WTC11 (cell line): ENCODE measurements around the gene KCNQ4. TPM values are rescaled to one million over a fixed set of nuclear protein-coding genes. Genes with fewer than 3 reads are reported as not detected.

Source experiments
- ATAC-seq: fragments of 200-7000 bp; cut with Tn5 transposase; 2 replicates; pipeline ENCODE4 v1.10.0; 2021; ENCODE audit warnings: mild to moderate bottlenecking, moderate library complexity
- CTCF ChIA-PET: fragments of 300-600 bp; sonication (Branson Sonifier 250); formaldehyde crosslinking; loops from one replicate; lab custom pipeline; 2021; ENCODE audit warnings: antibody characterized with exemption; lab: Charles Lee
- POLR2A ChIA-PET: fragments of 350-600 bp; sonication (Branson Sonifier 250); formaldehyde crosslinking; loops from one replicate; lab custom pipeline; 2021; ENCODE audit warnings: antibody characterized with exemption; lab: Charles Lee
- DNase-seq: peaks from one replicate; pipeline ENCODE4 v3.0.0; 2021; ENCODE audit warnings: low spot score
- H3K27ac Mint-ChIP-seq: 2 replicates; pipeline ENCODE4 v1.8.0; 2021; ENCODE audit warnings: mixed read lengths
- H3K27me3 Mint-ChIP-seq: 2 replicates; pipeline ENCODE4 v1.8.0; 2021; ENCODE audit warnings: low read depth, mild to moderate bottlenecking, moderate library complexity, mixed read lengths
- H3K36me3 Mint-ChIP-seq: 2 replicates; pipeline ENCODE4 v1.8.0; 2021; ENCODE audit warnings: mixed read lengths
- H3K4me1 Mint-ChIP-seq: 2 replicates; pipeline ENCODE4 v1.8.0; 2022; ENCODE audit warnings: mixed read lengths
- H3K4me3 Mint-ChIP-seq: 2 replicates; pipeline ENCODE4 v1.8.0; 2021; ENCODE audit warnings: mild to moderate bottlenecking, moderate library complexity, mixed read lengths
- H3K9me3 Mint-ChIP-seq: 2 replicates; pipeline ENCODE4 v1.8.0; 2021; ENCODE audit warnings: mixed read lengths
- ATF1 ChIP-seq: sonication (generic); formaldehyde crosslinking; IDR thresholded peaks from 2 replicates; pipeline ENCODE4 v1.8.1; 2023; ENCODE audit warnings: mild to moderate bottlenecking, moderate library complexity, missing genetic modification reagents
- CBFB ChIP-seq: sonication (generic); formaldehyde crosslinking; IDR thresholded peaks from 2 replicates; pipeline ENCODE4 v1.8.1; 2022; ENCODE audit warnings: mild to moderate bottlenecking, low read depth, missing genetic modification reagents
- EMX1 ChIP-seq: fragments of 250-450 bp; sonication (Bioruptor Pico); IDR thresholded peaks from 2 replicates; pipeline ENCODE4 v1.8.0; 2021; ENCODE audit warnings: mild to moderate bottlenecking
- GABPB1 ChIP-seq: sonication (generic); formaldehyde crosslinking; IDR thresholded peaks from 2 replicates; pipeline ENCODE4 v1.8.1; 2023; ENCODE audit warnings: mild to moderate bottlenecking, missing genetic modification reagents
- HMGA2 ChIP-seq: fragments of 250-450 bp; sonication (Bioruptor Pico); IDR thresholded peaks from 2 replicates; pipeline ENCODE4 v1.4.0; 2021; ENCODE audit warnings: mild to moderate bottlenecking, moderate library complexity
- KAT7 ChIP-seq: sonication (generic); formaldehyde crosslinking; IDR thresholded peaks from 2 replicates; pipeline ENCODE4 v1.8.1; 2023; ENCODE audit warnings: missing genetic modification reagents, mild to moderate bottlenecking, borderline replicate concordance
- MYBL2 ChIP-seq: sonication (generic); formaldehyde crosslinking; IDR thresholded peaks from 2 replicates; pipeline ENCODE4 v1.8.1; 2023; ENCODE audit warnings: mild to moderate bottlenecking, moderate library complexity, missing genetic modification reagents
- OVOL2 ChIP-seq: fragments of 250-450 bp; sonication (Bioruptor Pico); IDR thresholded peaks from 2 replicates; pipeline ENCODE4 v1.9.0; 2021; ENCODE audit warnings: mild to moderate bottlenecking, borderline replicate concordance
- RORB ChIP-seq: fragments of 250-450 bp; sonication (Bioruptor Pico); IDR thresholded peaks from 2 replicates; pipeline ENCODE4 v1.9.0; 2021; ENCODE audit warnings: mild to moderate bottlenecking
- TCF7 ChIP-seq: sonication (generic); formaldehyde crosslinking; IDR thresholded peaks from 2 replicates; pipeline ENCODE4 v1.8.0; 2022; ENCODE audit warnings: mild to moderate bottlenecking, low read depth, missing genetic modification reagents, moderate library complexity
- TP53 ChIP-seq: sonication (generic); formaldehyde crosslinking; IDR thresholded peaks from 2 replicates; pipeline ENCODE4 v1.8.1; 2023; ENCODE audit warnings: mild to moderate bottlenecking, missing genetic modification reagents
- ZNF121 ChIP-seq: sonication (generic); formaldehyde crosslinking; IDR thresholded peaks from 2 replicates; pipeline ENCODE4 v1.8.0; 2023; ENCODE audit warnings: missing genetic modification reagents
- ZNF138 ChIP-seq: sonication (generic); formaldehyde crosslinking; conservative IDR thresholded peaks from 2 replicates; pipeline ENCODE4 v1.8.1; 2022; ENCODE audit warnings: mild to moderate bottlenecking, moderate library complexity, missing genetic modification reagents
- ZNF396 ChIP-seq: fragments of 250-450 bp; sonication (Bioruptor Pico); IDR thresholded peaks from 2 replicates; pipeline ENCODE4 v1.8.0; 2021; ENCODE audit warnings: mild to moderate bottlenecking, moderate library complexity, borderline replicate concordance
- ZNF423 ChIP-seq: fragments of 250-450 bp; sonication (Bioruptor Pico); IDR thresholded peaks from 2 replicates; pipeline ENCODE4 v2.1.2; 2022; ENCODE audit warnings: mild to moderate bottlenecking, moderate library complexity
- total RNA-seq: library from RNA; stranded (reverse); gene quantifications from 3 replicates; pipeline ENCODE4 v1.2.3, GENCODE V29; 2021
- TF ChIP-seq, protein P1 (sequence below): sonication (generic); formaldehyde crosslinking; IDR thresholded peaks from 2 replicates; pipeline ENCODE4 v1.8.0; 2023; ENCODE audit warnings: mild to moderate bottlenecking, missing genetic modification reagents
- TF ChIP-seq, protein P2 (sequence below): sonication (generic); formaldehyde crosslinking; IDR thresholded peaks from 2 replicates; pipeline ENCODE4 v1.8.1; 2023; ENCODE audit warnings: mild to moderate bottlenecking, missing genetic modification reagents
- TF ChIP-seq, protein P3 (sequence below): fragments of 250-450 bp; sonication (Bioruptor Pico); IDR thresholded peaks from 2 replicates; pipeline ENCODE4 v2.1.2; 2022; ENCODE audit warnings: mild to moderate bottlenecking, moderate library complexity
- TF ChIP-seq, protein P4 (sequence below): sonication (generic); formaldehyde crosslinking; IDR thresholded peaks from 2 replicates; pipeline ENCODE4 v1.8.0; 2022; ENCODE audit warnings: mild to moderate bottlenecking, missing genetic modification reagents
- TF ChIP-seq, protein P5 (sequence below): sonication (generic); formaldehyde crosslinking; IDR thresholded peaks from 2 replicates; pipeline ENCODE4 v1.8.0; 2022; ENCODE audit warnings: mild to moderate bottlenecking, missing genetic modification reagents
- TF ChIP-seq, protein P6 (sequence below): fragments of 250-450 bp; sonication (Bioruptor Pico); IDR thresholded peaks from 2 replicates; pipeline ENCODE4 v1.9.0; 2021; ENCODE audit warnings: mild to moderate bottlenecking
- TF ChIP-seq, protein P7 (sequence below): sonication (generic); formaldehyde crosslinking; IDR thresholded peaks from 2 replicates; pipeline ENCODE4 v1.8.1; 2022; ENCODE audit warnings: mild to moderate bottlenecking, missing genetic modification reagents, moderate library complexity, borderline replicate concordance

KCNQ4 gene
- total RNA-seq, 1 experiment from 2014 or later, result 4.0 TPM

DNA sequence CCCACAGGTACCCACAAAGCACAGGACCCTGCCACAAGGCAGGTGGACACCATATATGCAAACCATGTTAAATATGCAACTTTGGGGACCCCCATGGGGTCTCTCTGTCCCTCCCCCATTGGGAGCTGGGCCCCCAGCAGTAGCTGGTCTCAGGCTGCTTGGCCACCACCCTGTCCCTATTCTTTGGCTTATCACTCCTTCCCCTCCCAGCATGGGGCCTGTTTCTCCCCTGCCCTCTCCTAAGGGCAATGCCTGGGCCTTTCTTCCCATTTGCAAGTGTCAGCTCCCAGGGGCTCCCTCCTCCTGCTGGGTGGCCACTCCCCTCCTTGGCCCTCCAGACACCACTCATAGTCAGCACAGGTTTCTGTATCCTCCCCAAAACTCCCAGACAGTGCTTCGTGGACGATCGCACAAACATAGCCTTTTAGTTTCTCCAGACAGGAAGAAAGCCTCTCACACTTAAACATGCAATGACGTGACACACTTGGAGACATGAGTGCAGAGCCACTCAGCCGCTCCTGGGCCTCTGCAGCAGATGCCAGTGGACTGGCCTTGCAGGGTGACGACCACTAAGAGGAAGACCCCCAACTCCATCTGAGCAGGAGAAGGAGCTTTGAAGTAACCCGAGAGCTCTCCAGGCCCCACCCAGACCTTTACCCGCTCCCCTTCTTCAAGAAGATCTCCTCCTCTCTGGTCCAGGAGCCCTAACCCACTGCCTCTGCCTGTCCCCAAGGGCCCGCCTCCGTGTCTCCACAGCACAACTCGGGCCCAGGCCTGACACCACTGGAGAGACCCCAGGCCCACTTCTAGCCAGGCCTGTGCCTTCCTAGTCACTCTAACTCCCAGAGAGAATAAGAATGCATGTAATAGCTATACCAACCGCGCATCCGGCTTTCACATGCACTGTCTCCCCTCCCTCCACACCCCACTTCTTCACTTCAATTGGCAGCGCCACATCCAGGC, 55.7 kb downstream of the KCNQ4 start (continued):
- TF ChIP-seq, protein P1, sequence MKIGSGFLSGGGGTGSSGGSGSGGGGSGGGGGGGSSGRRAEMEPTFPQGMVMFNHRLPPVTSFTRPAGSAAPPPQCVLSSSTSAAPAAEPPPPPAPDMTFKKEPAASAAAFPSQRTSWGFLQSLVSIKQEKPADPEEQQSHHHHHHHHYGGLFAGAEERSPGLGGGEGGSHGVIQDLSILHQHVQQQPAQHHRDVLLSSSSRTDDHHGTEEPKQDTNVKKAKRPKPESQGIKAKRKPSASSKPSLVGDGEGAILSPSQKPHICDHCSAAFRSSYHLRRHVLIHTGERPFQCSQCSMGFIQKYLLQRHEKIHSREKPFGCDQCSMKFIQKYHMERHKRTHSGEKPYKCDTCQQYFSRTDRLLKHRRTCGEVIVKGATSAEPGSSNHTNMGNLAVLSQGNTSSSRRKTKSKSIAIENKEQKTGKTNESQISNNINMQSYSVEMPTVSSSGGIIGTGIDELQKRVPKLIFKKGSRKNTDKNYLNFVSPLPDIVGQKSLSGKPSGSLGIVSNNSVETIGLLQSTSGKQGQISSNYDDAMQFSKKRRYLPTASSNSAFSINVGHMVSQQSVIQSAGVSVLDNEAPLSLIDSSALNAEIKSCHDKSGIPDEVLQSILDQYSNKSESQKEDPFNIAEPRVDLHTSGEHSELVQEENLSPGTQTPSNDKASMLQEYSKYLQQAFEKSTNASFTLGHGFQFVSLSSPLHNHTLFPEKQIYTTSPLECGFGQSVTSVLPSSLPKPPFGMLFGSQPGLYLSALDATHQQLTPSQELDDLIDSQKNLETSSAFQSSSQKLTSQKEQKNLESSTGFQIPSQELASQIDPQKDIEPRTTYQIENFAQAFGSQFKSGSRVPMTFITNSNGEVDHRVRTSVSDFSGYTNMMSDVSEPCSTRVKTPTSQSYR (CRISPR knock-in tag), result no peak
- TF ChIP-seq MYBL2 (CRISPR knock-in tag), result no peak
- no peak for TF ChIP-seq TCF7 (CRISPR knock-in tag)
- no peak for TF ChIP-seq ZNF121

DNA sequence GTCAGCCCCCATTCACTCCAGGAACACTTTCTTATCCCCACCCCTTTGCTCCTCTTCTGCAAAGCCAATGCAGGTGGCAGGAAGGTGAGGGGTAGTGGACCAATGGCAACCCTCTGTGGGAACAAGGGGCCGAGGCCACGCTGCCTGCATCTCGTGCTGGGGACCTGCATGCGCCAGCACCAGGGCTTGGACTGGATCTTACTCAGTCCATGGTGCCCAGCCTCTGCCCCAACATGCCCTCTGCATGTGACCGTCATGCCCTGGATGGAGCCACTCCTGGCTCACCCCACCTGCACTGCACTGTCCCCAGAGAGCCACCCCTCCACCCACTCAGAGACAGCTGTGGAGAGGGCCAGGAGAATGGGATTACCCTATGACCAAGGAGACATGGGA, 56.4 kb downstream of the KCNQ4 start:
- Mint-ChIP-seq H3K9me3 (peaks cover 11% of the 10 kb centered on the region), H3K4me1 (peaks cover 4% of the 10 kb centered on the region; the same call in 1 of the 2 replicates), H3K27ac (no peak overlapping the region), H3K36me3 (peaks cover 3% of the 10 kb centered on the region; the same call in 1 of the 2 replicates), H3K4me3 (no peak overlapping the region), H3K27me3 (no peaks in the 10 kb centered on the region)
- POLR2A ChIA-PET, result no interaction called here
- no peak for TF ChIP-seq KAT7 (CRISPR knock-in tag)
- TF ChIP-seq, protein P2, sequence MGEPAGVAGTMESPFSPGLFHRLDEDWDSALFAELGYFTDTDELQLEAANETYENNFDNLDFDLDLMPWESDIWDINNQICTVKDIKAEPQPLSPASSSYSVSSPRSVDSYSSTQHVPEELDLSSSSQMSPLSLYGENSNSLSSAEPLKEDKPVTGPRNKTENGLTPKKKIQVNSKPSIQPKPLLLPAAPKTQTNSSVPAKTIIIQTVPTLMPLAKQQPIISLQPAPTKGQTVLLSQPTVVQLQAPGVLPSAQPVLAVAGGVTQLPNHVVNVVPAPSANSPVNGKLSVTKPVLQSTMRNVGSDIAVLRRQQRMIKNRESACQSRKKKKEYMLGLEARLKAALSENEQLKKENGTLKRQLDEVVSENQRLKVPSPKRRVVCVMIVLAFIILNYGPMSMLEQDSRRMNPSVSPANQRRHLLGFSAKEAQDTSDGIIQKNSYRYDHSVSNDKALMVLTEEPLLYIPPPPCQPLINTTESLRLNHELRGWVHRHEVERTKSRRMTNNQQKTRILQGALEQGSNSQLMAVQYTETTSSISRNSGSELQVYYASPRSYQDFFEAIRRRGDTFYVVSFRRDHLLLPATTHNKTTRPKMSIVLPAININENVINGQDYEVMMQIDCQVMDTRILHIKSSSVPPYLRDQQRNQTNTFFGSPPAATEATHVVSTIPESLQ (CRISPR knock-in tag), result no peak
- TF ChIP-seq OVOL2 (CRISPR knock-in tag), result no peak
- no peak for TF ChIP-seq GABPB1 (CRISPR knock-in tag)
- no peak for TF ChIP-seq ZNF396
- no peak for TF ChIP-seq ZNF423 (CRISPR knock-in tag)
- TF ChIP-seq, protein P3, sequence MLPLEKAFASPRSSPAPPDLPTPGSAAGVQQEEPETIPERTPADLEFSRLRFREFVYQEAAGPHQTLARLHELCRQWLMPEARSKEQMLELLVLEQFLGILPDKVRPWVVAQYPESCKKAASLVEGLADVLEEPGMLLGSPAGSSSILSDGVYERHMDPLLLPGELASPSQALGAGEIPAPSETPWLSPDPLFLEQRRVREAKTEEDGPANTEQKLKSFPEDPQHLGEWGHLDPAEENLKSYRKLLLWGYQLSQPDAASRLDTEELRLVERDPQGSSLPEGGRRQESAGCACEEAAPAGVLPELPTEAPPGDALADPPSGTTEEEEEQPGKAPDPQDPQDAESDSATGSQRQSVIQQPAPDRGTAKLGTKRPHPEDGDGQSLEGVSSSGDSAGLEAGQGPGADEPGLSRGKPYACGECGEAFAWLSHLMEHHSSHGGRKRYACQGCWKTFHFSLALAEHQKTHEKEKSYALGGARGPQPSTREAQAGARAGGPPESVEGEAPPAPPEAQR, result no peak
- TF ChIP-seq RORB (CRISPR knock-in tag), result no peak
- TF ChIP-seq TCF7 (CRISPR knock-in tag), result no peak
- TF ChIP-seq, protein P4, sequence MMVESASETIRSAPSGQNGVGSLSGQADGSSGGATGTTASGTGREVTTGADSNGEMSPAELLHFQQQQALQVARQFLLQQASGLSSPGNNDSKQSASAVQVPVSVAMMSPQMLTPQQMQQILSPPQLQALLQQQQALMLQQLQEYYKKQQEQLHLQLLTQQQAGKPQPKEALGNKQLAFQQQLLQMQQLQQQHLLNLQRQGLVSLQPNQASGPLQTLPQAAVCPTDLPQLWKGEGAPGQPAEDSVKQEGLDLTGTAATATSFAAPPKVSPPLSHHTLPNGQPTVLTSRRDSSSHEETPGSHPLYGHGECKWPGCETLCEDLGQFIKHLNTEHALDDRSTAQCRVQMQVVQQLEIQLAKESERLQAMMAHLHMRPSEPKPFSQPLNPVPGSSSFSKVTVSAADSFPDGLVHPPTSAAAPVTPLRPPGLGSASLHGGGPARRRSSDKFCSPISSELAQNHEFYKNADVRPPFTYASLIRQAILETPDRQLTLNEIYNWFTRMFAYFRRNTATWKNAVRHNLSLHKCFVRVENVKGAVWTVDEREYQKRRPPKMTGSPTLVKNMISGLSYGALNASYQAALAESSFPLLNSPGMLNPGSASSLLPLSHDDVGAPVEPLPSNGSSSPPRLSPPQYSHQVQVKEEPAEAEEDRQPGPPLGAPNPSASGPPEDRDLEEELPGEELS (CRISPR knock-in tag), result no peak
- TF ChIP-seq, protein P5, sequence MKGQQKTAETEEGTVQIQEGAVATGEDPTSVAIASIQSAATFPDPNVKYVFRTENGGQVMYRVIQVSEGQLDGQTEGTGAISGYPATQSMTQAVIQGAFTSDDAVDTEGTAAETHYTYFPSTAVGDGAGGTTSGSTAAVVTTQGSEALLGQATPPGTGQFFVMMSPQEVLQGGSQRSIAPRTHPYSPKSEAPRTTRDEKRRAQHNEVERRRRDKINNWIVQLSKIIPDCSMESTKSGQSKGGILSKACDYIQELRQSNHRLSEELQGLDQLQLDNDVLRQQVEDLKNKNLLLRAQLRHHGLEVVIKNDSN (CRISPR knock-in tag), result no peak
- TF ChIP-seq TP53 (CRISPR knock-in tag), result no peak
- TF ChIP-seq HMGA2 (CRISPR knock-in tag), result no peak
- TF ChIP-seq, protein P6, sequence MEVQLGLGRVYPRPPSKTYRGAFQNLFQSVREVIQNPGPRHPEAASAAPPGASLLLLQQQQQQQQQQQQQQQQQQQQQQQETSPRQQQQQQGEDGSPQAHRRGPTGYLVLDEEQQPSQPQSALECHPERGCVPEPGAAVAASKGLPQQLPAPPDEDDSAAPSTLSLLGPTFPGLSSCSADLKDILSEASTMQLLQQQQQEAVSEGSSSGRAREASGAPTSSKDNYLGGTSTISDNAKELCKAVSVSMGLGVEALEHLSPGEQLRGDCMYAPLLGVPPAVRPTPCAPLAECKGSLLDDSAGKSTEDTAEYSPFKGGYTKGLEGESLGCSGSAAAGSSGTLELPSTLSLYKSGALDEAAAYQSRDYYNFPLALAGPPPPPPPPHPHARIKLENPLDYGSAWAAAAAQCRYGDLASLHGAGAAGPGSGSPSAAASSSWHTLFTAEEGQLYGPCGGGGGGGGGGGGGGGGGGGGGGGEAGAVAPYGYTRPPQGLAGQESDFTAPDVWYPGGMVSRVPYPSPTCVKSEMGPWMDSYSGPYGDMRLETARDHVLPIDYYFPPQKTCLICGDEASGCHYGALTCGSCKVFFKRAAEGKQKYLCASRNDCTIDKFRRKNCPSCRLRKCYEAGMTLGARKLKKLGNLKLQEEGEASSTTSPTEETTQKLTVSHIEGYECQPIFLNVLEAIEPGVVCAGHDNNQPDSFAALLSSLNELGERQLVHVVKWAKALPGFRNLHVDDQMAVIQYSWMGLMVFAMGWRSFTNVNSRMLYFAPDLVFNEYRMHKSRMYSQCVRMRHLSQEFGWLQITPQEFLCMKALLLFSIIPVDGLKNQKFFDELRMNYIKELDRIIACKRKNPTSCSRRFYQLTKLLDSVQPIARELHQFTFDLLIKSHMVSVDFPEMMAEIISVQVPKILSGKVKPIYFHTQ (CRISPR knock-in tag), result no peak
- TF ChIP-seq, protein P7, sequence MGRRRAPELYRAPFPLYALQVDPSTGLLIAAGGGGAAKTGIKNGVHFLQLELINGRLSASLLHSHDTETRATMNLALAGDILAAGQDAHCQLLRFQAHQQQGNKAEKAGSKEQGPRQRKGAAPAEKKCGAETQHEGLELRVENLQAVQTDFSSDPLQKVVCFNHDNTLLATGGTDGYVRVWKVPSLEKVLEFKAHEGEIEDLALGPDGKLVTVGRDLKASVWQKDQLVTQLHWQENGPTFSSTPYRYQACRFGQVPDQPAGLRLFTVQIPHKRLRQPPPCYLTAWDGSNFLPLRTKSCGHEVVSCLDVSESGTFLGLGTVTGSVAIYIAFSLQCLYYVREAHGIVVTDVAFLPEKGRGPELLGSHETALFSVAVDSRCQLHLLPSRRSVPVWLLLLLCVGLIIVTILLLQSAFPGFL, result no peak
- no peak for TF ChIP-seq CBFB (CRISPR knock-in tag)
- TF ChIP-seq ATF1 (CRISPR knock-in tag), result no peak
- no peak for TF ChIP-seq ZNF138 (CRISPR knock-in tag)
- TF ChIP-seq EMX1, result no peak
- CTCF ChIA-PET, result interaction anchor here (3.0 kb wide), 1 partner anchor 9 kb away, joined by 16 read pairs; no protein-coding TSS in a partner anchor
- ATAC-seq (no peak), DNase-seq (no peak)
